Measurements from ENCODE around the gene GRIK4. TPM values are rescaled to one million over a fixed set of nuclear protein-coding genes. Genes with fewer than 3 reads are reported as not detected.
"Not testable (repeated sequence)": the region's sequence is repeated elsewhere in the genome, so short reads cannot be mapped to it uniquely, and the experiment has no call there.

GRIK4 gene
- total RNA-seq, 1 experiment from 2014 or later: not detected

GRCh38 chr11:120744016-120744994, 232.8 kb downstream of the GRIK4 start:
- DNase-seq (ENCODE audit: low read depth): no peak

- no peak for DNase-seq (ENCODE audit: low read depth)
Observed at GRCh38 chr11:120746376-120746775, 234.8 kb downstream of the GRIK4 start.

GRCh38 chr11:120746836-120747609, 235.5 kb downstream of the GRIK4 start:
- no peak for DNase-seq (ENCODE audit: low read depth)

GRCh38 chr11:120747850-120748814, 236.6 kb downstream of the GRIK4 start:
- no peak for DNase-seq (ENCODE audit: low read depth)

- DNase-seq (ENCODE audit: low read depth): no peak
Observed at GRCh38 chr11:120749395-120749794, 237.8 kb downstream of the GRIK4 start.

- no peak for DNase-seq (ENCODE audit: low read depth)
Observed at GRCh38 chr11:120750647-120751549, 239.3 kb downstream of the GRIK4 start.

GRCh38 chr11:120751550-120751949, 240.0 kb downstream of the GRIK4 start:
- DNase-seq (ENCODE audit: low read depth): no peak

GRCh38 chr11:120752668-120753067, 241.1 kb downstream of the GRIK4 start:
- no peak for DNase-seq (ENCODE audit: low read depth)

- no peak for DNase-seq (ENCODE audit: low read depth)
Observed at GRCh38 chr11:120756931-120757330, 245.4 kb downstream of the GRIK4 start.

- no peak for DNase-seq (ENCODE audit: low read depth)
Observed at GRCh38 chr11:120759046-120759445, 247.5 kb downstream of the GRIK4 start.

GRCh38 chr11:120765710-120766109, 254.2 kb downstream of the GRIK4 start:
- not testable (repeated sequence) for DNase-seq (ENCODE audit: low read depth)

GRCh38 chr11:120766318-120766717, 254.8 kb downstream of the GRIK4 start:
- DNase-seq (ENCODE audit: low read depth): no peak

GRCh38 chr11:120768949-120769348, 257.4 kb downstream of the GRIK4 start:
- DNase-seq (ENCODE audit: low read depth): no peak

GRCh38 chr11:120769906-120770305, 258.4 kb downstream of the GRIK4 start:
- no peak for DNase-seq (ENCODE audit: low read depth)

- DNase-seq (ENCODE audit: low read depth): no peak
Observed at GRCh38 chr11:120771551-120772060, 260.1 kb downstream of the GRIK4 start.

- peak; percentile 41 for DNase-seq (ENCODE audit: low read depth)
Observed at GRCh38 chr11:120773501-120774031, 262.0 kb downstream of the GRIK4 start.

- no peak for DNase-seq (ENCODE audit: low read depth)
Observed at GRCh38 chr11:120774591-120775386, 263.2 kb downstream of the GRIK4 start.

- no peak for DNase-seq (ENCODE audit: low read depth)
Observed at GRCh38 chr11:120775986-120776951, 264.7 kb downstream of the GRIK4 start.

Data from RPMI7951 (cell line).